NCI-H1105 treated with DMSO at 0.1 percent for 48 hours (cell line): ENCODE results near the gene HS6ST3.
A peak's percentile ranks its signal among the peaks of the same experiment; 100 is the strongest.

Experiments
- DNase-seq: peaks from one replicate; lab custom pipeline; 2025; lab: John Stamatoyannopoulos, UW

The HS6ST3 gene

GRCh38 chr13:96544957-96545356 lies 455.1 kb downstream of the HS6ST3 start:
- DNase-seq: no peak

DNA sequence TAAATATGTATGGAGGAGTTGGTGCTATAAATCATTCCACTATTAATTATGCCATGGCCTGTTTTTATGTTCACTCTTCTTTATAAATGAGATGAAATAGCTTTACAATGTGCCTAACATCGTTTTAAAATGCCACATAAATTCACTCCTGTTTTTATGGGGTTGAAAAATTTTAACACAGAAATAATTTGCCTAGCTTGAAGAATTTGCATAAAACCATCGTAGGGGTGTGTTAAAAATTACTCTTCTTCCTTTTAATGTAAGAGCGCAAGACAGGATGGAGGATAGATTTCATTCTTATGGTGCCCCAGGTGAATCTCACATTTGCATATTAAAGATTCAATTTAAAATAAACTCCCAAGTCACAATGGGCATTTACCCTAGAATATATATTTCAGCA lies 456.6 kb downstream of the HS6ST3 start:
- DNase-seq: no peak

- peak; percentile 8 for DNase-seq
These were observed 461.6 kb downstream of the HS6ST3 start for GRCh38 chr13:96551546-96551945.

- DNase-seq: no peak
These were observed 462.7 kb downstream of the HS6ST3 start for GRCh38 chr13:96552559-96552958.

DNA sequence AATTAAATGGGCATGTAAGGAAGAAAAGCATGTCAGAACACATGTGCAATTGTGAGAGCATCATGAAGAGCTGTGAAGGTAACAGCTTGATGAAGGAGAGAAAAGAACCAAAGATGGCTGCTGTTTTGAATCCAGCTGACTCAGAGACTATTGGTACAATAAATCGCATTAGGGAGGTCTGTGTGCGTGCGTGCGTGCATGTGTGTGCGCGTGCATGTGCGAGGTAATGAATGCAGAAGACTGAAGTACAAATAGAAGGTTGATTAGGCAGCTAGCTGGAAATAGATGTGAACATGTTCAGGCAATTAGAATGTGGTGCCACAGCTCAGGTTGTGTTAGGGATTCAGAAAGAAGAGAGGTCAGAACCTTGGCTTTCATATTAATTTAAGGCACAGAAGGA lies 463.9 kb downstream of the HS6ST3 start:
- DNase-seq: no peak

DNA sequence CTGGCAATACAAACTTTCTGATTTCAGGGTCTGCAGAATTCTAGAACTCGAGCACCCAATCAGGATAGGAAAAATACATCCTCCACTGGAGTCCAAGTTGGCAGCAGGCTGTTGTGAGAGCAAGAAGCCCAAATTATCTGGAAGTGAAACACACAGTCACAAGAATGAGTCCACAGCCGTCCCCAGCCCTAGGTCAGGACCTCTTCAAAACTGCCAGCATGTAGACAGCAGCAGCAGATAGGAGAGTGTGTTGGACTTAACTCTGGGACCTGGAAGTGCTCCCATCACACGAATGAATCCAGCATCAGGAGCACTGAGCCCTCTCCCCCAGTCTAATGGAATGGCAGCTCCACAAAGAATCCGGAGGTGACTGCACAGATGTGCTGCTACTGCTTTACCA lies 483.7 kb downstream of the HS6ST3 start:
- DNase-seq: no peak

DNA sequence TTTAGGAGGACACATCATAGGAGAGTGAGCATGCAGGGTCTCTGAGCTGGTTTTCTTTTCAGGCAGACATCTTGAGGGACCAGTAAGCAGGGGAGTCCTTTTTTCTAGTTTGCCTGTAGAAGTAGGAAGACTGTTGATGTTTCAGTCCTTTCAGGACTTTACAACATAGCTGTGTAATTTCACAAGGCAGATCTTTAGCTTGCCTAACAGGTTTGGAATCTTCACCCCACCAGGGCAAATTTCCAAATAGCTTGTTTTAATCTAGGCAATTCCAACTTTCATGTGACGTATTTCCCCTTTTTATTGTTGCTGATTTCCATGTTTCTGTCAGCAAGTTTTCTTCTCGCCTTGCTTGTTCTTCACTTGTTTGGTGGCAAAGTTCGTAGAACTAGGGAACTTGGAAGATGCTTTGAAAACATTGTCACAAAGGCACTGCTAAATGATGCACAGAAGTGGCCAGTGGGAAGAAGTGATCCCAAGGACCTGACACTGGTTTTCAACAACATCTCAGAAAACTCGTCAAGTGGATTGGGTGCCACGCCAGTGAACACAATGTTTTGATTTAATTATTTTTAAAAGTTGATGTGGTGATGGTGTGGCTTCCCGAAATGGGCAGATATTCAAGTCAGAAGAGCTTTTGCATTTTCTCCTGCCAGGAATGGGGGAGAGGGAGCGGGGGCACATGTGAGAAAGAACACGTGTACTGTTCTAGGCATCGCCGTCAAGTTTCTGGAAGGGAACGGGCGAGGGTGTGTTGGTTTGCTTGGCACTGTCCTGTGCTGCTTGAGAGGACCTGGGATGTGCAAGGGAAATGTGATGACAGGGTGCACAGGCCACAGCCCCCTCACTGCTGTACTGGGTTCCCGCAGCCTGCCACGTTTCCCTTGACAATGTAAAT lies 485.8 kb downstream of the HS6ST3 start:
- no peak for DNase-seq

DNA sequence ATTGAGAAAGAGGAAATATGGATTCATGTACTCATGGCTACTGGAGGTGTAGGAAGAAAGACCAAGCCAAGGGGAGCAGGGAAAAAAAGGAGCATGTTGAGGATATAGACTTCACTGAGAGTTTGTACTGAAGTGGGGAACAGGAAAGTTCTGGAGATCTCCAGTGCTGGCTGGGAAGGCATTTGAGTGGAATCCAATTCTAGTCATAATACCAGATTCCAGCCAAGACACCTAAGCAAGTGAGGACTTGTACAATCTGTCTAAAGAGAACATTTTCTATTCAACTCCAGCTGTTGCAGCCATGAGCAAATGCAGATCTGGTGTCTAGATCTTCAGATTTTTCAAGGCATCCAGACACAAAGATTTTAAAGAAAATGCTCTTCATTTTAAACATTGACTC lies 491.8 kb downstream of the HS6ST3 start:
- no peak for DNase-seq

GRCh38 chr13:96615252-96615651 lies 525.3 kb downstream of the HS6ST3 start:
- DNase-seq: no peak

DNA sequence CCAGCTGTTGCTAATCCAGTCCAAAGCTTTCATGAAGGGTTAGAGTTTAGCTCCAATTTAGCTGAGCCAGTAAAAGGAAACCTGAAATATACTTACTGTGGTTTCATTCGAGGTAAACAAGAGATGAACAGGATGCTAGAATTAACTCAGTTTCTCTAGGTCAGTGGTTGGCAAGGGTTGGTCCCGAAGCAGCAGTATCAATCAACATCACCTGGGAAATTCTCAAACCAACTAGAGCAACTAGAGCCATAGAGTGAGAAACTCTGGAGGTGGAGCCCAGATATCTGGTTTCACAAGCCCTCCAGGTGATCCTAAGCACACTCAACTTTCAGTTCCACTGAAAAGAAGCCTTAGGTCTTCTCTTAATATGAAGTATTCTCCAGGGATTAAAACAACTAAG lies 527.6 kb downstream of the HS6ST3 start:
- no peak for DNase-seq

GRCh38 chr13:96621634-96622183 lies 531.8 kb downstream of the HS6ST3 start:
- no peak for DNase-seq

DNA sequence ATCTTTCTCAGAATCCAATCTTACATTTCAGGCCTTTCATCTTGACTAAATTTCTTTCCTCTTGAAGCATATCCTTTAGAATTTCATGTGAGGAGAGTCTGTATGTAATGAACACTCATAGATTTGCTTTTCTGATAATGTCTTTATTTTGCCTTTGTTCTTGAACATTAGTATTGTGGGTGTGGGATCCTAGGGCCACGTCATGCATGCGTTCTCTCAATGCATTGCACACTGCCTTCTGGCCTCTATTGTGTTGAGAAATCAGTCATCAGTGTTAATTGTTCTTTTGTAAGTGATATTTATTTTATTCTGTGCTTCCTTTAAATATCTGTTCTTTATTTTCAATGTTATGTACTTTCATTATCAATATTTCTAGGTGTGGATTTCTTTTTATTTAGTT lies 539.4 kb downstream of the HS6ST3 start:
- no peak for DNase-seq

DNA sequence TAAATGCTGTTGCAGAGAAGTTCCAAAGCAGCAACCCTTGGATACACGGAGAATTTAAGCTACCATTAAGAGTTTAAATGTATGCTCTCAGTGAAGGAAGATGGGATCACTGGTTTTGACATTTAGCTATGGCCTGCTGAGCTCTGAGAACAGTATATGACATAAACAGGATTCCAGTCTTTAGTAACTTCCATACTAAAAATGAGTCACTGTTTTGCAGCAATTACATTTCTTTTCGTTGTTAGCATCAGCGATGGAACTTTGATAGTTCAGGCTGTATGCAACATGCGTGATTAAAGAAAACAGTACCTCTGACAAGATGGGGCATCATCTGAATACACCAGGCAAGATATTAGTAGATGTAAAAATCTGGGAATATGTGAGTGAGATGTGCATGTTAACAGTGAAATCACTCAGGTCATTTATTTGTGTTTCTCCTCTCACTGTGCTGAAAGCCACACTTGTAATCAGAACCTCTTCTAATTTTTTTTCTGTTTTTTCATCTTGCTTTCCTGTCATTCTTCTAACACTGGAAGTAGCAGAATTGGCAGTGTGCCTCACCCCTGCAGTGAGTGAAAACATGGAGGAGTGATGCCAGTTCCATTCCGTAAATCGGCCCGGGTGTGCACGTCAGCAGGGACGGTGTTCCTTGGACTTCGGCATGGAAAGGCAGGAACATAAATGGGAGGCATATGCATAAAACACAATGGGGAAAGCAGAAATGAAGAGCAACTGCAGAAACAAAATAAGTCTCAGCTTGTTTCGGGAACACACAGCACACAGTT lies 542.8 kb downstream of the HS6ST3 start:
- no peak for DNase-seq

GRCh38 chr13:96636001-96636709 lies 546.2 kb downstream of the HS6ST3 start:
- no peak for DNase-seq

- no peak for DNase-seq
These were observed 547.1 kb downstream of the HS6ST3 start for GRCh38 chr13:96637039-96637438.

DNA sequence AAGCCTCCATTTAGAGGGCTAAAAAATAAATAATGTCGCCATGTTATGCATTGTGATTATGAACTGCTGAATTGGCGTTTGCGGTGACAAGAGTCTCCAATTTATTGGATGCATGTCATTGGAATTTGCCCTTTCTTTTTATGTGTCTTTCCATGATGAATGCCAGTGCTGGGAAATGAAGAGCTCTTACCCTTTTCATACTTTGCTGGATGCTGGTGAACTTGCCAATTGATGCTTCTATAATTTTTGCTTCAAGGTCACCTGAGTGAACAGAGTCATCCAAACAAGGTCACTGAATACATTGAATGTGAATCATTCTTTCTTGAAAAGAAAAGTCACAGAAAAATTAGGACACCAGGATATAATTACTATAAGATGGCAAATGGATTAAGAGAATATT lies 556.2 kb downstream of the HS6ST3 start:
- no peak for DNase-seq

DNA sequence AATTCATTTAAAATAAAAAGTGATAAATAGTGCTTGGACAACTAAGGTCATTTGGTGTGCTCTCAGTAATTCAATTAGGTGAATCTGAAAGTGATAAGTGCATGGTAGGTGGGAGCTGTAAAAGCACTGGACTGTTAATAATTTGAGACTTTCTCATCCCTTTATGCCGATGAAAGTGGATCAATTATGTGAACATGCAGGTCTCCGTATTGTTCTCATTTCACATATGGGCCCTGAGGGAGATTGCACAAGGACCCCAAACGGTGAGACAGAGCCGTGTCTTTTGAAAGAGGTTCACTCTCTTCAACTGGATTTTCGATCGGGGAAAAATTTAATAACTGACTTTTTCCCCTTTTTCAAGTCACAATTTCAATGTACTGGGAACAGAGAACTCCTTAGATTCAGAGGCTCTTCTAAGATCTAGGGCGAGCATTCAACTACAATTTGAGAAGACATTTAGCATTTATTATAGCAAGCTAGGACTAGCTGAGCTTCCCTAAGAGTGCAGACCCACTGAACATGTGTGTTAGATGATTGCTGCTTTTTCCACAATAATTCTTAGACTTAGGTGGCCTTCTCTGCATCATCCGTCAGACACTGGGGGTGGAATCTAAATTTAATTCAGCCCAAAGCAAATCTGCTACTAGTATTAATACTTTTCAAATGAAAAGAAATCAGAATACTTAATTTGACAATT lies 556.8 kb downstream of the HS6ST3 start:
- DNase-seq: no peak

- DNase-seq: no peak
These were observed 560.5 kb downstream of the HS6ST3 start for GRCh38 chr13:96650301-96650886.

GRCh38 chr13:96651598-96651997 lies 561.7 kb downstream of the HS6ST3 start:
- DNase-seq: no peak

DNA sequence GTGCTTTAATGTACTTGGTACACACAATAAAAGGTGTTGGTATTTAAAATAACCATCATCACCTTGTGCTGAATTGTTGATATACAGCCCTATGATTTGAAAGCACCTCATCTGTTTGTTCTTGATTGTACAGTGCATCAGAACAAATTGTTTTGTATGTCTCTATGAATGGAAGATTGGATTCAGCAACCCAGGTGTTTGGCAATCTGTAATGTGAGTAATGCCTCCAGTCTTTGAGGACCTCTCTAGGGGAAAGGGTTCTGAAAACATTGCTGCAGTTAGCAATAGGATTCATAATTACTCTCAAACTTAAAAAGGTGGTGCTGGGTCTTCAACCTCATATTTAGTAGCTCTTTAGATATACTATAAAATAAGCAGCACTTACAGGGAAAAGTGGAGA lies 562.6 kb downstream of the HS6ST3 start:
- DNase-seq: no peak

GRCh38 chr13:96661612-96662011 lies 571.7 kb downstream of the HS6ST3 start:
- DNase-seq: no peak
